ENCODE measurements around the gene ILKAP.

DNA sequence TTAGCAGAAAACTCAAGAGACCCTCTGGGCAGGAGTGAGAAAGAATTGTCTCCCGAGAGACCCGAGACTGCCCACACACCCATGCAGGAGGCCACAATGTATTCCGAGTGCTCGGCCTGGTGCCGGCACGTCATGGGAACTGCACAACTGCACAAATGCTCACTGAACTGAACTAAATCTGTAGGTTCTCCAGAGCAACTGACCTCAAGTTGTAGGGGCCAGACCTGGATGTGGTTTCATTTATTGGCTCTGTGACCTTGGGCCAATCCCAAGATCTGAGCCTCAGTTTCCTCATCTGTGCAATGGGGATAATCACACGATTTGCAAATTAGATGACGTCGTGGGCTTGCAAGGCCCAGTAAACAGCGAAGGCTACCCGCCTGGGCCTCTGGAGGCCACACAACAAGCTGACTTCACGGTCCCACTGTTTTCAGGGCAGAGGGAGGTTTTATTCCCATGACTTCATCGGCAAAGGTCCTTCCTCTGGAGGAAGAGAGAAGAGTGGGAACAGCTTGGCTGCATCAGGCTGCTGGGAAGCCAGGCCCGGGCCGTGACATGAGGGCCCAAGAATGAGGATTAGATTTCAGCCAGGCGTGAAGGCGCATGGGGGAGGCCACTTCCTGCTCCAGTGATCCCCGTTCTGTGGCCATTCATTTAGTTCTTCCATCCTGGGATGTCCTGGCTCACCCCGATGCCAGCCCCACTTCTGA, 48.3 kb downstream of the ILKAP start:
- TF ChIP-seq POLR2A (IDR thresholded peaks at IDR 0.05; ENCODE audit: low read depth, low read length): no peak
- no peak for TF ChIP-seq TAF1 (IDR thresholded peaks at IDR 0.05; ENCODE audit: low read depth, low read length)
- no peak for TF ChIP-seq POLR2AphosphoS5 (IDR thresholded peaks at IDR 0.05; ENCODE audit: low read depth, low read length)
- no peak for TF ChIP-seq PAX5 (IDR thresholded peaks at IDR 0.05; ENCODE audit: insufficient read depth, low read length, severe bottlenecking)
